Measurements from ENCODE around the gene MTHFR. TPM values are rescaled to one million over a fixed set of nuclear protein-coding genes. Genes with fewer than 3 reads are reported as not detected.

Gene MTHFR
- total RNA-seq, 1 experiment from 2014 or later = 18.2 TPM

DNA sequence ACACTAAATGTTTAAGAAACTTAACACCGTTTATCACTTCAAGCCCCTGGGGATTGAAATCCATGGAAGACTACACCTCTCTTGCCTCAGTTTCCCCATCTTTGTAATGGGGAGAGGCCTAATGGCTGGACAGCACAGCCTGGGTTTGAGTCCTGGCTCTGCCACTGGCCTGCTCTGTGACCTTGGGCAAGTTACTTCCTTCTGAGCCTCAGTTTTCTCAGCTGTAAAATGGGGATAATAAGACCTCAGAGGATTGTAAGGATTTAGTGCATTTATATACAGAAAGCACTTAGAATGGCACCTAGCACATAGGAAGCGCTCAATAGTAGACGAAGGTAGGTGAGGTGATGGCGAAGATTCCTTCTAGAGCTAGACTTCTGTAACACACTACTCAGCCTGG lies 64.3 kb downstream of the MTHFR start:
- Histone ChIP-seq H3K4me2 (ENCODE audit: insufficient read depth, insufficient read length, low read length) (no peak overlapping the region), H3K56ac (ENCODE audit: insufficient read length, low read depth, low read length) (no peak overlapping the region), H2BK15ac (ENCODE audit: low read depth, low read length) (no peak overlapping the region), H3K79me1 (ENCODE audit: insufficient read depth, low read depth, low read length, poor library complexity, severe bottlenecking) (no peaks in the 10 kb centered on the region), H2BK5ac (ENCODE audit: insufficient read length, low read length) (no peak overlapping the region), H3K27me3 (ENCODE audit: insufficient read depth, low read length) (no peaks in the 10 kb centered on the region), H3K79me2 (ENCODE audit: insufficient read depth, low read length) (no peaks in the 10 kb centered on the region), H2AK5ac (ENCODE audit: insufficient read length, low read length) (no peak overlapping the region), H4K20me1 (ENCODE audit: control insufficient read depth, insufficient read depth, insufficient read length) (no peaks in the 10 kb centered on the region), H4K8ac (replicated peaks; ENCODE audit: insufficient read length, low read depth, low read length) (no peak overlapping the region), H3K27ac (ENCODE audit: insufficient read length, low read depth, low read length) (no peak overlapping the region), H3K23ac (ENCODE audit: insufficient read length, low read depth, low read length) (no peak overlapping the region), H3K9ac (ENCODE audit: extremely low read depth, insufficient read length, low read length) (no peak overlapping the region), H3T11ph (ENCODE audit: low read length) (no peak overlapping the region), H3K23me2 (ENCODE audit: insufficient read length, low read depth, low read length, poor library complexity, severe bottlenecking) (peaks cover 3% of the 10 kb centered on the region), H3K9me3 (ENCODE audit: control insufficient read depth, low read depth, low read length) (no peaks in the 10 kb centered on the region), H2BK120ac (ENCODE audit: low read depth, low read length, poor library complexity, severe bottlenecking) (no peak overlapping the region), H2BK12ac (ENCODE audit: insufficient read length, low read depth, low read length) (no peak overlapping the region), H2BK20ac (ENCODE audit: low read depth, low read length, poor library complexity, severe bottlenecking) (no peak overlapping the region), H3K18ac (ENCODE audit: insufficient read length, low read depth, low read length) (no peak overlapping the region), H3K14ac (ENCODE audit: insufficient read depth, low read length) (no peak overlapping the region), H4K91ac (ENCODE audit: insufficient read length, low read depth, low read length) (no peak overlapping the region), H3K4me1 (ENCODE audit: insufficient read depth, low read length) (peaks cover 4% of the 10 kb centered on the region; the same call in 1 of the 2 replicates), H4K5ac (ENCODE audit: insufficient read length, low read depth, low read length) (no peak overlapping the region), H2AFZ (ENCODE audit: low read length) (no peak overlapping the region), H3K4ac (ENCODE audit: low read depth, low read length) (no peak overlapping the region)
- WGBS (ENCODE audit: extremely low coverage, insufficient read length, low lambda C conversion rate) = no CpG with 5 or more reads among the region's 4 CpGs
- DNase-seq = no peak
- no peaks in the 10 kb centered on the region for H3K27me3 Mint-ChIP-seq (ENCODE audit: low read depth)
- peaks cover 27 to 32% of the 10 kb centered on the region in 2 experiments for H3K4me1 Mint-ChIP-seq
- H3K9me3 Mint-ChIP-seq = no peaks in the 10 kb centered on the region; a peak in 1 of 5 replicates
- peaks cover 0 to 22% (median 10%) of the 10 kb centered on the region in 3 experiments; a peak in 5 of 7 replicates for H3K36me3 Mint-ChIP-seq (ENCODE audit: insufficient read depth in 1 of 3, low read depth in 3 of 3)
- no peak overlapping the region for H3K27ac Mint-ChIP-seq
- TF ChIP-seq, protein P1, sequence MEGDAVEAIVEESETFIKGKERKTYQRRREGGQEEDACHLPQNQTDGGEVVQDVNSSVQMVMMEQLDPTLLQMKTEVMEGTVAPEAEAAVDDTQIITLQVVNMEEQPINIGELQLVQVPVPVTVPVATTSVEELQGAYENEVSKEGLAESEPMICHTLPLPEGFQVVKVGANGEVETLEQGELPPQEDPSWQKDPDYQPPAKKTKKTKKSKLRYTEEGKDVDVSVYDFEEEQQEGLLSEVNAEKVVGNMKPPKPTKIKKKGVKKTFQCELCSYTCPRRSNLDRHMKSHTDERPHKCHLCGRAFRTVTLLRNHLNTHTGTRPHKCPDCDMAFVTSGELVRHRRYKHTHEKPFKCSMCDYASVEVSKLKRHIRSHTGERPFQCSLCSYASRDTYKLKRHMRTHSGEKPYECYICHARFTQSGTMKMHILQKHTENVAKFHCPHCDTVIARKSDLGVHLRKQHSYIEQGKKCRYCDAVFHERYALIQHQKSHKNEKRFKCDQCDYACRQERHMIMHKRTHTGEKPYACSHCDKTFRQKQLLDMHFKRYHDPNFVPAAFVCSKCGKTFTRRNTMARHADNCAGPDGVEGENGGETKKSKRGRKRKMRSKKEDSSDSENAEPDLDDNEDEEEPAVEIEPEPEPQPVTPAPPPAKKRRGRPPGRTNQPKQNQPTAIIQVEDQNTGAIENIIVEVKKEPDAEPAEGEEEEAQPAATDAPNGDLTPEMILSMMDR (conservative IDR thresholded peaks at IDR 0.05) = no peak
- no peak overlapping the region for H3K4me3 Mint-ChIP-seq
